HG02759 (cell line): ENCODE results near the gene TRAPPC6A.

Experiments
- ATAC-seq: cut with Tn5 transposase; IDR thresholded peaks from one replicate; pipeline ENCODE4 v1.9.1; 2021; ENCODE audit warnings: mild to moderate bottlenecking, moderate library complexity; ENCODE audit not compliant: unreplicated experiment

TRAPPC6A gene

DNA sequence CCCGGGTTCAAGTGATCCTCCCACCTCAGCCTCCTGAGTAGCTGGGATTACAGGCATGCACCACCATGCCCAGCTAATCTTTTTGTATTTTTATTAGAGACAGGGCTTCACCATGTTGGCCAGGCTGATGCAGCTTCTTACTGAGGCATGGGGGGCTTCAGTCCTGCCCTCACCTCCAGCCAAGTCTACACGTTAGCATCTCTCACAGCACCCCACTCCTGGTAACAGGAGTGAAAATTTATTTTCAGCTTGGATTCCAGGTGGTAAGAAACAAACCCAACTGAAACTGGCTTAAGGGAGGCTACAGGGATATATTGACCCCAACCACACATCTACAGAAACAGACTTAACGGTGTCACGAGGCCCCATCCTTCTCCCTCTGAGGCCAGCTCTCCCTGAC, 27.9 kb downstream of the TRAPPC6A start:
- ATAC-seq, result no peak

- ATAC-seq, result no peak
Measured at GRCh38 chr19:45149129-45149528, 28.9 kb downstream of the TRAPPC6A start.

GRCh38 chr19:45147835-45148676, 30.0 kb downstream of the TRAPPC6A start:
- no peak for ATAC-seq

DNA sequence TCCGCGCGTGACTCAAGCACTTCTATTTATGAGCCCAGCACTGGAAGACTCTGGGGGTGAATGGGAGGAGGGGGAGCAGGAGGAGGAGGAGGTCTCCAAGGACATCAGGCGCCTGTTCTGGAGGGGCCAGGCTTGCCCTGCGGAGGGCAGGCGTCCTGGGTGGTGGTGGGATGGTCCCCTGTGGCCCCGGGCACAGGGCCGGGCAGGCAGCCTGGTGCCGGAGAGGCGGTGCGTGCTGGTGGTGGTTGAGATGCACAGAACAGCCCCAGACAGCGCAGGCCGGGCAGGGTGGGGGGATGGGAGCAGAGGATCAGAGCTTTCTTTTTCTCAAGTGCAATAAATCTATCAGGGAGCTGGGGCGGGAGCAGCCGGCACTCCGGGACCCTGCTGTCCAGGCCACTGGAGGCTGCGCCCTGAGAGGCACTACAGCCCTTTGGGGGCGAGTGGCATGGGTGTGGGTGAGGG, 31.3 kb downstream of the TRAPPC6A start:
- no peak for ATAC-seq

DNA sequence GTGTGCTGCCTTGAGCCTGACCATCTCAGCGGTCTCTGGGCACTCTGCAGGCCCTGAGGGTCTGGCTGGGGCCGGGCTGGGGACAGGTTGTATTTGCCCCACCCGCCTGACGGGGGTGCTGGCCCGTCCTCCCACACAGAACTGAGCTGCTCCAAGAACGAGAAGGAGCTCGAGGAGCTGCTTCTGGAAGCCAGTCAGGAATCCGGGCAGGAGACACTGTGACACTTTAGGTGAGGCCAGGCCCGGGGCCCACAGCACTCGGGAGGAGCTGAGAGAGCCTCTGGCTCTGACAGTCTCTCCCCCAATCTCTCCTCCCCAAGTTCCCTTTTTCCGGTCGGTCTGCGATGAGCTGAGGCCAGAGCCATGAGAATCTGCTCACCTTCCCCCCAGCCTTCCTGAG, 31.8 kb downstream of the TRAPPC6A start:
- no peak for ATAC-seq

DNA sequence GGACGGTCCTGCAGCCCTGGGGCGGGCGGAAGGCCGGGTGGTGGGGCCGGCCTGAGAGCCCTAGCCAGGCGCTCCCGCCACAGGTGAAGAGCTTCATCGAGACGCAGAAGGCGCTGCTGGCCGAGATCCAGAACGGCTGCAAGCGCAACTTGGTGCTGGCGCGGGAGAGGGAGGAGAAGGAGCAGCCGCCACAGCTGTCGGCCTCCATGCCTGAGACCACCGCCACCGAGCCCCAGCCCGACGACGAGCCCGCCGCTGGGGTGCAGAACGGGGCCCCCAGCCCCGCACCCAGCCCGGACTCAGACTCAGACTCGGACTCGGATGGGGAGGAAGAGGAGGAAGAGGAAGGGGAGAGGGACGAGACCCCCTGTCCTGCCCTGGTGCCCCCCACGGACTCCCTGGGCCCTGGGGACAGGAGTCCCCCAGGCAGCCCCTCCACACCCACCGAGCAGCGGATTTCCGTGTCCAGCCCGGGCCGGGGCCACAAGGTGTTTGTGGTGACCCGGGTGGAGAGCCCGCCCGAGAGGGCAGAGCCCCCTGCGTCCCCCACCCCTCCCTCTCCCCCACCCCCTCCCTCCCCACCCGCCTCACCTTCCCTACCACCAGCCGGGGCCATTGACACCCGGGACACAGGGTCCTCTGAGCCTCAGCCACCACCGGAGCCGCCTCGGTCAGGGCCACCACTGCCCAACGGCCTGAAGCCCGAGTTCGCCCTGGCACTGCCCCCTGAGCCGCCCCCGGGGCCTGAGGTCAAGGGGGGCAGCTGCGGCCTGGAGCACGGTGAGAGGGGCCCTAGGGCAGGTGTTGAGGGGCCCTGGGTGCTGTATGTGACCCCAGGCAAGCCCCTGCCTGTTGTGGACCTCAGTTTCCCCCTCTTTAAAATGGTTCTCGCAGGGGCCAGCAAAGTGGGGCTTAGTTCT, 32.5 kb downstream of the TRAPPC6A start:
- no peak for ATAC-seq

DNA sequence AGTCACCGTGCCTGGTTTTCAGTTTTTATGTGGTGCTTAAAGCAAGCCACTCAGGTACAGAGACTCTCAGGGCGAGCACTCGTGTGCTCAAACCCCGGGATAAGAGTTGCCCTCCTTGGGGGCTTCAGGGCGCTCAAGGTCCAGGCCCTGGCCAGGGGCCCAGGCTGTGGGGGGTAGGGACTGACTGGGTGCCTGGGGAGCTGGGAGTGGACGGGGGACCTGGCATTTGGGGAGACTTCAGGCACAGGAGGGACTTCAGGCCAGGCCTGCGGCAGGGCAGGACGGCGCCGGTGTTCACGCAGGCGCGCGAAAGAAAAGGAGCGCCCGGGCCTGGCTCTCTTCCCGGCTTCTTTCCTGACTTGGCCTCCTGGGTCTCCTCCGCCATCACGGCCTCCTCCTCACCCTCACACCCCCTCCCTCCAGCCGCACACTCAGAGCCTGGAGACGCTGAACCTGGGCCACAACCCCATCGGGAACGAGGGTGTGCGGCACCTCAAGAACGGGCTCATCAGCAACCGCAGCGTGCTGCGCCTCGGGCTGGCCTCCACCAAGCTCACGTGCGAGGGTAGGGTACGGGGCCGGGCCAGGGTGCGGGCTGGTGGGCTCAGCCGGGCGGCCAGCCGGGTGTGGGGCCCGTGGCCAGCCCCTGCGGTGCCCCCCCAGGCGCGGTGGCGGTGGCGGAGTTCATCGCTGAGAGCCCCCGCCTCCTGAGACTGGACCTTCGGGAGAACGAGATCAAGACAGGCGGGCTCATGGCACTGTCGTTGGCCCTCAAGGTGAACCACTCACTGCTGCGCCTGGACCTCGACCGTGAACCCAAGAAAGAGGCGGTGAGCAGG, 33.4 kb downstream of the TRAPPC6A start:
- ATAC-seq, result no peak

- ATAC-seq, result no peak
Measured at GRCh38 chr19:45142726-45143110, 35.3 kb downstream of the TRAPPC6A start.

DNA sequence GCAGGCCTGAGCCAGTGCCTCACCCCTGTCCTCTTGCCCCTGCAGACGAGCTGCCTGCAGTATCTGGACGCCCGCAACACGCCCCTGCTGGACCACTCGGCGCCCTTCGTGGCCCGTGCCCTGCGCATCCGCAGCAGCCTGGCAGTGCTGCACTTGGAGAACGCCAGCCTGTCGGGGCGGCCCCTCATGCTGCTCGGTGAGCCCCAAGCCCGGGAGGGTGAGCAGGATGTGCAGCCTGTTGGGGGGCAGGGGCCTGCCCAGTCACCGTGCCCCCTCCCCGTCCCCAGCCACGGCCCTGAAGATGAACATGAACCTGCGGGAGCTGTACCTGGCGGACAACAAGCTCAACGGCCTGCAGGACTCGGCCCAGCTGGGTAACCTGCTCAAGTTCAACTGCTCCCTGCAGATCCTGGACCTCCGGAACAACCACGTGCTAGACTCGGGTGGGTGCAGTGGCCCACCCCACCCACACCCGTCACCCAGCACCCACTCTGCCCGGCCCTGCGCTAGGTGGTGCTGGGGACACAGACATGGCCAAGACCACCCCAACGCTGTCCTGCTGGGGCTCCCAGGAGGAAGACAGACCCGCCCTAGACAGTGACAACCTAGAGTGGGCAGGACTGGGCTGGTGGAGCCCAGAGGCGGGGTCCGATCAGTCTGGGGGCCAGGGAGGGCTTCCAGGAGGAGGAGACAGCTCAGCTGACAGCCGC, 35.9 kb downstream of the TRAPPC6A start:
- ATAC-seq, result no peak

DNA sequence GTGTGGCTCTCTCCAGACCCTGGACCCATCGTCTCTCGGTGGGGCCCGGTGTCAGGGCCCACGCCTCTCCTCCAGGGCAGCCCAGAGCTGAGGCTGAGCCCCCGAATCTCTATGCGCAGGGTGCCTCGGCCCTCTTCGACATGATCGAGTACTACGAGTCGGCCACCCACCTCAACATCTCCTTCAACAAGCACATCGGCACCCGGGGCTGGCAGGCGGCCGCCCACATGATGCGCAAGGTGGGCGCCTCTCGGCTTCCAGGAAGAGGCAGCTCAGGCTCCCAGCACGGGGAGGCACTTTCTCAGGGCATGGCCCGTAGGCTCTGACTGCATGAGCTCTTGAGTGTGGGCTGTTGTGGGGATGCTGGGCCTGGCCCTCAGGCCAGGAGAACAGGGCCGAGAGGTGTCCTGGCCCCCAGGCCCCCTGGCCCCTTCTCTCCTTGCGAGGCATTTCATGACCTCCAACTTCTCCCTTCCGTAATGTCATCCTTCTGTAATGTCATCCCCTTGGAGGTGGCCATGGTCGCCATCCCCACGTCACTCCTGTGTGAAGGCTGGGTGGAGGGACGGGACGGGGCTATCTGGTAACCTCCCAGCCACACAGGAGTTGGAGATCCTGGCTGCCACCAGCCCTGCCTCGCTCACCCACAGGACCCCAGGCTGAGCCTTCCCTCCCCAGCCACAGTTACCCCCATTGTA, 36.7 kb downstream of the TRAPPC6A start:
- no peak for ATAC-seq

- no peak for ATAC-seq
Measured at GRCh38 chr19:45140533-45140932, 37.5 kb downstream of the TRAPPC6A start.

DNA sequence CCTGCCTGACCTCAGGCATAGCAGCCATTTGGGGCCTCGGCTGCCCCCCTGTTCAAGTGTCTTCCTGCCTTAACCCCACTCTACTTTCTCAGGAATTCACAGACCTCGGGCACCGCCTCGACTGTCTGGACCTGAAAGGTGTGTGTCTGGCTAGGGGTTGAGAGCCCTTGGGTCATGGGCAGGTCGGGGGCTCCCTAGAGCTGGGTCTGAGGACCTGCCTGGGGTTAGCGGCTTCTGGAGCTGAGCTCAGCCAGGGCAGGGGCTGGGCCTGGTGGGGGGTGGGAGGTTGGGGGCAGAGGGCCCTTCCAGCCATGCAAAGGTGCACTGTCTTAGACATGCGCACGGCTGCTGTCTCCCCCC, 37.9 kb downstream of the TRAPPC6A start:
- no peak for ATAC-seq

DNA sequence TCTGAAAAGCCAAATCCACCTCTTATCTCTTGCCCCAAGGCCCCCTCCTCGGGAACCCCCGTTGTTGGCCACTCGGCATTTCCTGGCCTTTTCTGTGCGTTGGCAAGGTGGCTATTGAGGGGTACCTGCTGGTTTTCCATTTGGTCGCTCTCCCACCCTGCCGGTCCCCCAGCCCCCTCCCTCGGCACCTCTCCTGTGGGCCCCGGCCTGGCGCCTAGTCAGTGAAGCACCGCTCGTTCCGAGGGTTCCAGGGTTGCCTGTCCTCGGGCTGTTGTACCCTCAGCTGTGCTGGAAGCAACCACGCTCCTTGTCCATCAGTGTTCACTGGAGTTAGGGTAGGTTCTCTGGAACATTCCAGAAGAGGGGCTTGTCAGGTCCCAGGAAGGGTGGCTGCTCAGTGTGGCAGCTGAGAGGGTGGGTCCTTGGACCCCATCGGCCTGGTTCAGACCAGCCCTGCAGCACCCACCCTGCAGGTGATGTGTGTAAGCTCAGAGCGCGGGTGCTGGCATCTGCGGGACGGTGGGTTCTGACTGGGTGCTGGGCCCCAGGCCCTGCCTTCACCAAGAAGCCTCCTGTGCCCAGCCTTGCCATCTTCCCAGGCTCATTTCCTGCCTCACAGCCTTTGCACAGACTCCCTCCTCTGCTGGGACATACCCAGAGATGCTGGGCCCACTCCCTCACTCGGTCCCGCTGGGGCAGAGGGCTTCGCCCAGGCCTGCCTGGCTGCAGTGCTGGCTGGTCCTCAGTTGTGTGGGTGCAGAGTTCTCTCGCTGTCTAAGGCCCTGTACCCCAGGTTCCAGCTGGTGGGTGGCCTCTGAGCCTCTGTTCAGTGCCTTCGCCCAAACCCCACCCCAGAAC, 38.5 kb downstream of the TRAPPC6A start:
- no peak for ATAC-seq

DNA sequence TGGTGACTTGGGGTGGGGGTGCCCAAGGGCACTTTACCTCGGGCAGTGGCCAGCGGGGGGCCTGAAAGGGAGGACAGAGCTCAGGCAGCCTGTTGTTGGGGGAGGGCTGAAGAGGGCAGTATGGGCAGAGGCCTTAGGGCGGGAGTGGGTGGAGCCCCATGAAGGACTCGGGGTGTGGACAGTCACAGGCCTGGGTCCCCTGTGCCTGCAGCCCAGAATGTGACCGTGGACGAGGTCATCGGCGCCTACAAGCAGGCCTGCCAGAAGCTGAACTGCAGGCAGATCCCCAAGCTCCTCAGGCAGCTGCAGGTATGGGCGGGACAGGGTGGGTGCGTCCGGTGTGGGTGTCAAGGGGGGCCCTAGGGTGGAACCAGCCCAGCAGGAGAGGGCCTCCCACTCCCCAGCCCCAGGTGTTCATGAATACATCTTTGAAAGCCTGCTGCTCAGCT, 39.7 kb downstream of the TRAPPC6A start:
- ATAC-seq, result no peak

DNA sequence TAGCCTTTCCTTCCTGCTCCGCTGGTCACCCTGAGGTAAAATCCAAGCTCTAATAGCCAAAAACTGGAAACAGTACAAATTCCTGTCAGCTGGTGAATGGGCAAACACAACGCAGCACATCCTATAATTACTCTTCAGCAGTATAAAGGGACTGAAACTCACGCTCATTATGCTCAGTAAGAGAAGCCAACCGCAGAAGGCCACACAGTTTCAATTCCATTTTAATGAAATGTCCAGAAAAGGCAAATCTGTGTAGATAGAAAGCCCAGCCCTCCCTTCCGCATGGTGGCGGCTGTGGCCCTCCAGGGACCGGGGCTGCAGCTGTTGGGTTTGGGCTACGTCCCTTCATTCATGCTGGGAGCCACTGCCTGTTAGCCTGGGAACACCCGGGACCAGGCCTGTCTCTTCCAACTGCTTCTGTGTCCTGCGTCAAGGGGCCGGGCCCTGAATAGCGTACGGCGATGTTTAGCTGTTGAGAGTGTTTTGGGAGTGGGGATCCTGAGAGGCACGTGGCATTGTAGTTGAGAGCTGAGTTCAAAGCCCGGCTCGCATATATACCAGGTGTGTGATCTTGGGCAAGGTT, 40.8 kb downstream of the TRAPPC6A start:
- peak; percentile 77 for ATAC-seq

- ATAC-seq, result no peak
Measured at GRCh38 chr19:45136507-45137178, 41.4 kb downstream of the TRAPPC6A start.

DNA sequence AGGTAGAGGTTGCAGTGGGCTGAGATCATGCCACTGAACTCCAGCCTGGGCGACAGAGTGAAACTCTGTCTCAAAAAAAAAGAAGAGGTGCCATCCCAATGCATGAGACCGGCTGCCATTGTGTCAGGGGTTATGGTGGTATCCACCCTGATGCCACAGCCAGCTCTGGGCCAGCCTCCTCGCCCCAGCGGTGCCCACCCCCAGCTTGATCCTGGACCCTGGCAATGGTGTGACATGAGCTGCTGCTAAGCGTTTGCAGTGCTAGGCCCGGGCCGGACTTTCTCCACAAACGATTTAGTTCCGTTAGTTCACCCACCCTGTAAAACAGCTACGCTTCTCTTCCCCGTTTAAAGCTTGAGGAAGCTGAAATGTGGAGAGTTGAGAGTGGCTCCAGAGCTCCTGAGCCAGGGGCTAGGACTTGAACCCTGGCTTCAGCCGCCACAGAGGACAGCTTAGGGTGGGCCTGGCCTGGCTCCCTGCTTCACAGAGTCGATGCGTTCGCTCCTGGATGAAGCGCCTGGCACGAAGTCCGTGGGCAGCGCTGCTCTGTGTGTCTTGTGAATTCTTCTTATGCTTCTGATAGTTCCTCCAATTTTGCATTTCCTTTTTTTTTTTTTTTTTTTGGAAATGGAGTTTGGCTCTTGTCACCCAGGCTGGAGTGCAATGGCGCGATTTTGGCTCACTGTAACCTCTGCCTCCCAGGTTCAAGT, 42.7 kb downstream of the TRAPPC6A start:
- ATAC-seq, result no peak
